ENCODE results near the gene RHOF.

Gene RHOF

GRCh38 chr12:121738340-121738858 is 55.1 kb downstream of the RHOF start:
- Mint-ChIP-seq H3K4me1 (ENCODE audit: low read depth) (no peaks in the 10 kb centered on the region), H3K27me3 (no peaks in the 10 kb centered on the region), H3K36me3 (no peaks in the 10 kb centered on the region), H3K4me3 (no peak overlapping the region), H3K27ac (no peak overlapping the region), H3K9me3 (ENCODE audit: low read depth) (no peaks in the 10 kb centered on the region)

- Mint-ChIP-seq H3K9me3 (ENCODE audit: low read depth) (no peaks in the 10 kb centered on the region), H3K27me3 (no peaks in the 10 kb centered on the region), H3K27ac (no peak overlapping the region), H3K4me3 (no peak overlapping the region), H3K36me3 (no peaks in the 10 kb centered on the region), H3K4me1 (ENCODE audit: low read depth) (no peaks in the 10 kb centered on the region)
Measured at GRCh38 chr12:121733849-121734248, 59.6 kb downstream of the RHOF start.

DNA sequence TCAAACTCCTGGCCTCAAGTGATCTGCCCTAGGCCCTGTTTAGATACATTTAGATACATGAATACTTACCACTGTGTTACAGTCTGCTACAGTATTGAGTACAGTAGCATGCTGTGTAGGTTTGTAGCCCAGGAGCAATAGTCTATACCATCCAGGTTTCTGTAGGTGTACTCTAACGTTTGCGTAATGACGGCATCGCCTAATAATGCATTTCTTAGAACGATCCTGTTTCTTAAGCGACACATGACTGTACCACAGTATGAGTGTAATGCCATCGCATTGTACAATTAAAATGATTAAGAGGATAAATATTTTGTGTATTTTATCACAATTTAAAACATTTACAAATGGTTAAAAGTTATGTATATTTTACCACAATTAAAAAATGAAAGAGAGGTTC is 62.0 kb downstream of the RHOF start:
- H3K4me1 Mint-ChIP-seq (ENCODE audit: low read depth): no peaks in the 10 kb centered on the region
- no peak overlapping the region for H3K4me3 Mint-ChIP-seq
- H3K27me3 Mint-ChIP-seq: no peaks in the 10 kb centered on the region
- H3K9me3 Mint-ChIP-seq (ENCODE audit: low read depth): no peaks in the 10 kb centered on the region
- no peaks in the 10 kb centered on the region for H3K36me3 Mint-ChIP-seq
- no peak overlapping the region for H3K27ac Mint-ChIP-seq

- Mint-ChIP-seq H3K27ac (no peak overlapping the region), H3K9me3 (ENCODE audit: low read depth) (no peaks in the 10 kb centered on the region), H3K36me3 (peaks cover 5% of the 10 kb centered on the region), H3K4me3 (no peak overlapping the region), H3K27me3 (no peaks in the 10 kb centered on the region), H3K4me1 (ENCODE audit: low read depth) (no peaks in the 10 kb centered on the region)
Measured at GRCh38 chr12:121729021-121729420, 64.5 kb downstream of the RHOF start.

Measured in activated naive CD8-positive, alpha-beta T cell (primary cell).